ENCODE results near the gene TOMM40. TPM values are rescaled to one million over a fixed set of nuclear protein-coding genes. Genes with fewer than 3 reads are reported as not detected.

The TOMM40 gene
- total and polyA plus RNA-seq, 4 donors, result 17.6 to 76.8 (median 62.2) TPM

DNA sequence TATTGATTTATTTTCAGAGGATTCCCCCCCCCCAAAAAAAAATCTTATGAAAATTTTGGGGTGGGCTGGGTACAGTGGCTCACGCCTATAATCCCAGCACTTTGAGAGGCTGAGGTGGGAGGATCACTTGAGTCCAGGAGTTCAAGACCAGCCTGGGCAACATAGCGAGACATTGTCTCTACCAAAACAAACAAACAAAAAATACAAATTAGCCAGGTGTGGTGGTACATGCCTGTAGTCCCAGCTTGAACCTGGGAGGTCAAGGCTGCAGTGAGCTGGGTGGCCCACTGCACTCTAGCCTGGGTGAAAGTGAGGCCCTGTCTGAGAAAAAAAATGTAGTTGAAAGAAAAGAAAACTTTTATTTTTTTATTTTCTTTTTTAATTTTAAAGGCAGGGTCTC lies 27.1 kb upstream of the TOMM40 start:
- no peak overlapping the region for H3K27ac ChIP-seq (ENCODE audit: low read depth in 1 of 2, low read length in 1 of 2)
- no peaks in the 10 kb centered on the region for H3K9me3 ChIP-seq (ENCODE audit: control insufficient read depth in 4 of 4, insufficient read depth in 3 of 4, low read length in 3 of 4)
- no peak for TF ChIP-seq CTCF (IDR thresholded peaks at IDR 0.05; ENCODE audit: control extremely low read depth, extremely low read depth)
- ATAC-seq (ENCODE audit: insufficient read depth, low FRiP score) (no peak), DNase-seq (no peak)
- peaks cover 0 to under 1% (median 0%) of the 10 kb centered on the region in 5 donors for H3K4me1 ChIP-seq (ENCODE audit: control insufficient read depth in 5 of 5, insufficient read depth in 5 of 5, low read length in 5 of 5)
- H3K36me3 ChIP-seq (ENCODE audit: control insufficient read depth in 4 of 4, insufficient read depth in 4 of 4, low read length in 4 of 4), result peaks cover 0 to 18% (median 14%) of the 10 kb centered on the region in 4 donors
- no peaks in the 10 kb centered on the region for H3K27me3 ChIP-seq (ENCODE audit: control insufficient read depth in 3 of 3, insufficient read depth in 3 of 3, low read length in 2 of 3)
- no peak overlapping the region for H3K4me3 ChIP-seq
- no peak overlapping the region for H3K9ac ChIP-seq (ENCODE audit: insufficient read depth in 1 of 2, low read length in 2 of 2)
- WGBS, 2 donors, result 89 to 92% methylated on average over 2 of the region's 2 CpGs

DNA sequence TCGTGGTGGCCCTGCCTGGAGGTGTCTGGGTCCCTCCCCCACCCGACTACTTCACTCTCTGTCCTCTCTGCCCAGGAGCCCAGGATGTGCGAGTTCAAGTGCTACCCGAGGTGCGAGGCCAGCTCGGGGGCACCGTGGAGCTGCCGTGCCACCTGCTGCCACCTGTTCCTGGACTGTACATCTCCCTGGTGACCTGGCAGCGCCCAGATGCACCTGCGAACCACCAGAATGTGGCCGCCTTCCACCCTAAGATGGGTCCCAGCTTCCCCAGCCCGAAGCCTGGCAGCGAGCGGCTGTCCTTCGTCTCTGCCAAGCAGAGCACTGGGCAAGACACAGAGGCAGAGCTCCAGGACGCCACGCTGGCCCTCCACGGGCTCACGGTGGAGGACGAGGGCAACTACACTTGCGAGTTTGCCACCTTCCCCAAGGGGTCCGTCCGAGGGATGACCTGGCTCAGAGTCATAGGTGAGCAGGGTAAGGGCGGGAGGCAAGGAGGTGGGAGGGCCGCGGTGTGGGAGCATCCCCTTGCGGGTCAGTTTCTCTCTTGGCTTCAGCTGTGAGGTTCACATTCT lies 25.8 kb upstream of the TOMM40 start:
- DNase-seq (no peak), ATAC-seq (ENCODE audit: insufficient read depth, low FRiP score) (no peak)
- Histone ChIP-seq H3K36me3 (ENCODE audit: control insufficient read depth in 4 of 4, insufficient read depth in 4 of 4, low read length in 4 of 4) (peaks cover 0 to 15% (median 11%) of the 10 kb centered on the region in 4 donors), H3K4me3 (no peak overlapping the region), H3K27me3 (ENCODE audit: control insufficient read depth in 3 of 3, insufficient read depth in 3 of 3, low read length in 2 of 3) (no peaks in the 10 kb centered on the region), H3K9ac (ENCODE audit: insufficient read depth in 1 of 2, low read length in 2 of 2) (no peak overlapping the region), H3K9me3 (ENCODE audit: control insufficient read depth in 4 of 4, insufficient read depth in 3 of 4, low read length in 3 of 4) (no peaks in the 10 kb centered on the region), H3K27ac (ENCODE audit: low read depth in 1 of 2, low read length in 1 of 2) (no peak overlapping the region), H3K4me1 (ENCODE audit: control insufficient read depth in 5 of 5, insufficient read depth in 5 of 5, low read length in 5 of 5) (peaks cover 0 to 4% (median 0%) of the 10 kb centered on the region in 5 donors)
- WGBS, 2 donors, result 94 to 95% methylated on average over 27 of the region's 27 CpGs
- TF ChIP-seq CTCF (IDR thresholded peaks at IDR 0.05; ENCODE audit: control extremely low read depth, extremely low read depth), result no peak

- no peaks in the 10 kb centered on the region for H3K9me3 ChIP-seq (ENCODE audit: control insufficient read depth in 4 of 4, insufficient read depth in 3 of 4, low read length in 3 of 4)
- no peaks in the 10 kb centered on the region for H3K27me3 ChIP-seq (ENCODE audit: control insufficient read depth in 3 of 3, insufficient read depth in 3 of 3, low read length in 2 of 3)
- H3K9ac ChIP-seq (ENCODE audit: insufficient read depth in 1 of 2, low read length in 2 of 2), result no peak overlapping the region
- peaks cover 2 to 17% (median 9%) of the 10 kb centered on the region in 4 donors for H3K36me3 ChIP-seq (ENCODE audit: control insufficient read depth in 4 of 4, insufficient read depth in 4 of 4, low read length in 4 of 4)
- no peak overlapping the region for H3K4me3 ChIP-seq
- 73 to 77% methylated on average over 4 of the region's 4 CpGs for WGBS, 2 donors
- no peak overlapping the region for H3K27ac ChIP-seq (ENCODE audit: low read depth in 1 of 2, low read length in 1 of 2)
- DNase-seq (no peak), ATAC-seq (ENCODE audit: insufficient read depth, low FRiP score) (no peak)
- peaks cover 0 to 6% (median 0%) of the 10 kb centered on the region in 5 donors for H3K4me1 ChIP-seq (ENCODE audit: control insufficient read depth in 5 of 5, insufficient read depth in 5 of 5, low read length in 5 of 5)
- TF ChIP-seq CTCF (IDR thresholded peaks at IDR 0.05; ENCODE audit: control extremely low read depth, extremely low read depth), result no peak
Observed at GRCh38 chr19:44866664-44867063, 24.4 kb upstream of the TOMM40 start.

GRCh38 chr19:44867578-44867977 lies 23.5 kb upstream of the TOMM40 start:
- no peak overlapping the region for H3K27ac ChIP-seq (ENCODE audit: low read depth in 1 of 2, low read length in 1 of 2)

More at GRCh38 chr19:44867578-44867977, 23.5 kb upstream of the TOMM40 start:
- 89 to 96% methylated on average over 12 of the region's 12 CpGs for WGBS, 2 donors
- ATAC-seq (ENCODE audit: insufficient read depth, low FRiP score) (no peak), DNase-seq (no peak)
- TF ChIP-seq CTCF (IDR thresholded peaks at IDR 0.05; ENCODE audit: control extremely low read depth, extremely low read depth), result no peak
- no peaks in the 10 kb centered on the region for H3K27me3 ChIP-seq (ENCODE audit: control insufficient read depth in 3 of 3, insufficient read depth in 3 of 3, low read length in 2 of 3)
- H3K9ac ChIP-seq (ENCODE audit: insufficient read depth in 1 of 2, low read length in 2 of 2), result no peak overlapping the region
- H3K9me3 ChIP-seq (ENCODE audit: control insufficient read depth in 4 of 4, insufficient read depth in 3 of 4, low read length in 3 of 4), result no peaks in the 10 kb centered on the region
- no peak overlapping the region for H3K4me3 ChIP-seq
- H3K36me3 ChIP-seq (ENCODE audit: control insufficient read depth in 4 of 4, insufficient read depth in 4 of 4, low read length in 4 of 4), result peaks cover 7 to 25% (median 17%) of the 10 kb centered on the region in 4 donors
- H3K4me1 ChIP-seq (ENCODE audit: control insufficient read depth in 5 of 5, insufficient read depth in 5 of 5, low read length in 5 of 5), result peaks cover 0 to 6% (median 0%) of the 10 kb centered on the region in 5 donors

Measured in lung (tissue), 12 donors.